HepG2 (cell line): ENCODE data around the gene SHISA9. TPM values are rescaled to one million over a fixed set of nuclear protein-coding genes. Genes with fewer than 3 reads are reported as not detected.

Source experiments
- ATAC-seq: fragments of 200-7000 bp; cut with Tn5 transposase; 3 replicates; pipeline ENCODE4 v1.9.1; 2020; ENCODE audit warnings: mild to moderate bottlenecking, moderate library complexity
- BruUV-seq: library from RNA; stranded (reverse); fragments of 400-500 nt; replicated peaks from 2 replicates; lab custom pipeline; 2021; lab: Mats Ljungman, UMichigan
- CTCF ChIA-PET: fragments of 300-600 bp; formaldehyde crosslinking; extraction: SDS; loops from one replicate; lab custom pipeline; 2021; ENCODE audit warnings: low total read pairs, inconsistent platforms, low intra/inter-chr PET ratio; lab: Yijun Ruan, JAX
- POLR2A ChIA-PET: fragments of 350-600 bp; sonication (Branson Sonifier 250); formaldehyde crosslinking; loops from one replicate; lab custom pipeline; 2020; ENCODE audit warnings: antibody characterized with exemption, inconsistent platforms; lab: Yijun Ruan, JAX
- DNase-seq: peaks from one replicate; pipeline ENCODE4 v3.0.0-alpha.2; 2015; ENCODE audit warnings: low spot score
- FAIRE-seq: peaks from 3 replicates; lab custom pipeline; 2011; peaks lifted over from hg19 to GRCh38; lab: Jason Lieb, UNC
- H2AFZ ChIP-seq: one replicate; pipeline ENCODE4 v1.6.1; 2011; ENCODE audit warnings: low read length, inconsistent platforms
- H3K27ac ChIP-seq: fragments of 300-600 bp; 3 replicates; pipeline ENCODE4 v1.8.0; 2011; ENCODE audit warnings: mixed run types, mild to moderate bottlenecking, mixed read lengths, low read length, inconsistent platforms; ENCODE audit not compliant: insufficient read depth; ENCODE audit errors: extremely low read length
- H3K27me3 ChIP-seq, 2 experiments: fragments of 200-600 bp in 1 of 2; 2 replicates in 1 of 2; 3 replicates in 1 of 2; pipeline versions ENCODE4 v1.6.0 to v1.8.0; 2011; ENCODE audit warnings: low read length in 2 of 2, mild to moderate bottlenecking in 2 of 2, moderate library complexity in 2 of 2, inconsistent platforms in 1 of 2; ENCODE audit not compliant: insufficient read depth in 2 of 2, control insufficient read depth in 1 of 2
- H3K36me3 ChIP-seq, 2 experiments: fragments of 200-600 bp in 1 of 2; replicated peaks in 1 of 2; 2 replicates in 1 of 2; 3 replicates in 1 of 2; pipeline versions ENCODE4 v1.5.1 to v1.8.0; 2011; ENCODE audit warnings: low read length in 2 of 2, inconsistent platforms in 1 of 2; ENCODE audit not compliant: insufficient read depth in 2 of 2, control insufficient read depth in 1 of 2
- H3K4me1 ChIP-seq: 2 replicates; pipeline ENCODE4 v1.5.1; 2012; ENCODE audit warnings: low read length, inconsistent platforms; ENCODE audit not compliant: insufficient read depth
- H3K4me2 ChIP-seq: 2 replicates; pipeline ENCODE4 v1.6.0; 2011; ENCODE audit warnings: low read depth, low read length, inconsistent platforms
- H3K4me3 ChIP-seq, 3 experiments: fragments of 200-600 bp in 1 of 3; sonication (generic), shearing (Covaris generic) in 1 of 3; replicated peaks in 1 of 3; 2 replicates each; pipeline ENCODE4 v1.5.1; 2011 to 2016; ENCODE audit warnings: low read length in 3 of 3, inconsistent platforms in 2 of 3, low read depth in 2 of 3, mild to moderate bottlenecking in 2 of 3, control low read depth in 1 of 3, mixed read lengths in 1 of 3; ENCODE audit not compliant: insufficient read depth in 1 of 3
- H3K79me2 ChIP-seq: one replicate; pipeline ENCODE4 v1.6.1; 2011; ENCODE audit warnings: low read length, inconsistent platforms; ENCODE audit not compliant: insufficient read depth
- H3K9ac ChIP-seq: 2 replicates; pipeline ENCODE4 v1.6.0; 2011; ENCODE audit warnings: mild to moderate bottlenecking, low read depth, low read length, inconsistent platforms; ENCODE audit not compliant: insufficient read depth
- H3K9me3 ChIP-seq: 2 replicates; pipeline ENCODE4 v1.5.1; 2012; ENCODE audit warnings: mild to moderate bottlenecking, low read length
- H4K20me1 ChIP-seq: 2 replicates; pipeline ENCODE4 v1.6.0; 2011; ENCODE audit warnings: inconsistent platforms, mild to moderate bottlenecking, low read length, moderate library complexity; ENCODE audit not compliant: insufficient read depth
- ATF7 ChIP-seq, 2 experiments: fragments of 450-650 bp in 1 of 2; sonication (generic) in 1 of 2; formaldehyde crosslinking in 1 of 2; IDR thresholded peaks; 2 replicates each; pipeline versions ENCODE4 v1.4.0 to v1.6.1; 2016 to 2020; ENCODE audit warnings: antibody characterized with exemption in 1 of 2, mild to moderate bottlenecking in 1 of 2, missing genetic modification reagents in 1 of 2
- ATM ChIP-seq: fragments of 450-650 bp; IDR thresholded peaks from 2 replicates; pipeline ENCODE4 v1.7.1; 2017; ENCODE audit warnings: mild to moderate bottlenecking, borderline replicate concordance
- CEBPB ChIP-seq: IDR thresholded peaks from 2 replicates; pipeline ENCODE4 v1.6.1; 2011; ENCODE audit warnings: low read depth, low read length, improper control_type of control experiment, borderline replicate concordance
- FOXK1 ChIP-seq: sonication (generic); formaldehyde crosslinking; IDR thresholded peaks from 2 replicates; pipeline ENCODE4 v1.4.0; 2020; ENCODE audit warnings: low read depth, missing genetic modification reagents, borderline replicate concordance
- MLXIP ChIP-seq: sonication (generic); formaldehyde crosslinking; IDR thresholded peaks from 2 replicates; pipeline ENCODE4 v1.9.0; 2021; ENCODE audit warnings: missing genetic modification reagents, borderline replicate concordance
- ZBTB44 ChIP-seq: sonication (generic); formaldehyde crosslinking; IDR thresholded peaks from 2 replicates; pipeline ENCODE4 v1.4.0; 2020; ENCODE audit warnings: missing genetic modification reagents
- ZNF207 ChIP-seq: fragments of 450-650 bp; IDR thresholded peaks from 2 replicates; pipeline ENCODE4 v1.6.1; 2016; ENCODE audit warnings: antibody characterized with exemption, borderline replicate concordance
- ZNF513 ChIP-seq: sonication (generic); formaldehyde crosslinking; conservative IDR thresholded peaks from 2 replicates; pipeline ENCODE4 v1.5.0; 2020; ENCODE audit warnings: missing genetic modification reagents
- ZNF552 ChIP-seq: sonication (generic); formaldehyde crosslinking; IDR thresholded peaks from 2 replicates; pipeline ENCODE4 v1.9.0; 2022; ENCODE audit warnings: missing genetic modification reagents, mild to moderate bottlenecking, borderline replicate concordance
- WGBS: methylation state at CpG from one replicate; pipeline ENCODE4 v1.1.6; 2017; ENCODE audit warnings: low lambda C conversion rate; 5-methylcytosine and 5-hydroxymethylcytosine counted together
- in situ Hi-C: cut with HindIII; loops from 2 replicates; pipeline ENCODE4 v1.10.0; 2017; ENCODE audit warnings: low pct_unique_long_range_greater_than_20kb; ENCODE audit not compliant: extremely low pct_ligation_motif_present
- intact Hi-C: fragments of 100-400 bp; cut with micrococcal nuclease; formaldehyde crosslinking; loops from one replicate; pipeline ENCODE4 v1.10.0; 2022; ENCODE audit not compliant: unreplicated experiment
- polyA plus RNA-seq, 8 experiments: library from polyadenylated mRNA; depleted of rRNA in 3 of 8; stranded (reverse) in 7 of 8; unstranded in 1 of 8; fragments of >200 nt; fragmentation: Illumina TruSeq in 4 of 8; extraction: Trizol in 4 of 8; gene quantifications; 2 replicates each; pipeline versions ENCODE4 v1.2.1 to v1.2.3, GENCODE V29; 2011 to 2016; ENCODE audit warnings: low read depth in 4 of 8, missing spikeins in 1 of 8, mixed read lengths in 1 of 8; ENCODE audit not compliant: insufficient read depth in 1 of 8
- total RNA-seq, 5 experiments: library from RNA; depleted of rRNA; stranded (reverse); fragments of >200 nt; fragmentation: Illumina TruSeq; extraction: Trizol; gene quantifications; 2 replicates each; pipeline ENCODE4 v1.2.3, GENCODE V29; 2016; ENCODE audit warnings: low read depth in 1 of 5

The SHISA9 gene
- total and polyA plus RNA-seq, 2 of the 13 experiments (the other 11 are each of a cell fraction or from before 2014, with no cell fraction given), result 0.01 TPM; not detected in 1

GRCh38 chr16:13154799-13155198 lies 253.4 kb downstream of the SHISA9 start:
- FAIRE-seq (no peak), ATAC-seq (no peak), DNase-seq (no peak)
- no peak overlapping the region for H3K4me2 ChIP-seq
- intact Hi-C loops, result no loop called here
- H3K9me3 ChIP-seq, result no peaks in the 10 kb centered on the region
- no TSS peak for BruUV-seq
- in situ Hi-C loops, result no loop called here
- H3K27ac ChIP-seq, result no peak overlapping the region
- H4K20me1 ChIP-seq, result no peaks in the 10 kb centered on the region
- TF ChIP-seq ATM (0 out of 2 replicates have a peak, but pooled peaks have one; percentile 36), ZBTB44 (CRISPR knock-in tag) (no peak), CEBPB (peak; percentile 69), ATF7 (IDR thresholded peaks at IDR 0.05) (peak; percentile 78), ATF7 (CRISPR knock-in tag; IDR thresholded peaks at IDR 0.05) (no peak)
- POLR2A ChIA-PET, result no interaction called here
- WGBS, result 42% methylated on average over 2 of the region's 2 CpGs
- CTCF ChIA-PET, result no interaction called here
- H3K79me2 ChIP-seq, result no peaks in the 10 kb centered on the region
- no peak overlapping the region for H3K4me3 ChIP-seq
- no peaks in the 10 kb centered on the region for H3K27me3 ChIP-seq
- no peaks in the 10 kb centered on the region for H3K36me3 ChIP-seq
- no peak overlapping the region for H3K9ac ChIP-seq
- H2AFZ ChIP-seq, result no peak overlapping the region
- H3K4me1 ChIP-seq, result no peaks in the 10 kb centered on the region

GRCh38 chr16:13155377-13155776 lies 254.0 kb downstream of the SHISA9 start:
- CTCF ChIA-PET, result no interaction called here
- FAIRE-seq, result no peak
- H3K79me2 ChIP-seq, result no peaks in the 10 kb centered on the region
- TF ChIP-seq ZNF552 (no peak), ZNF513 (CRISPR knock-in tag) (no peak), MLXIP (no peak), ZNF207 (peak; percentile 38; the same call in 1 of the 2 replicates), FOXK1 (CRISPR knock-in tag) (no peak)

More at GRCh38 chr16:13155377-13155776, 254.0 kb downstream of the SHISA9 start:
- H4K20me1 ChIP-seq, result no peaks in the 10 kb centered on the region
- H3K9me3 ChIP-seq, result no peaks in the 10 kb centered on the region
- BruUV-seq, result no TSS peak
- H3K4me2 ChIP-seq, result no peak overlapping the region
- POLR2A ChIA-PET, result no interaction called here
- no peak for DNase-seq
- intact Hi-C loops, result no loop called here
- H3K9ac ChIP-seq, result no peak overlapping the region
- H2AFZ ChIP-seq, result no peak overlapping the region
- ATAC-seq, result no peak
- in situ Hi-C loops, result no loop called here
- no peak overlapping the region for H3K27ac ChIP-seq
- no peak overlapping the region for H3K4me3 ChIP-seq
- WGBS, result 46% methylated on average over 2 of the region's 2 CpGs
- H3K4me1 ChIP-seq, result no peaks in the 10 kb centered on the region
- H3K36me3 ChIP-seq, result no peaks in the 10 kb centered on the region
- H3K27me3 ChIP-seq, result no peaks in the 10 kb centered on the region
